SK-N-SH (cell line): Measurements from ENCODE around the gene ELMO3. TPM values are rescaled to one million over a fixed set of nuclear protein-coding genes. Genes with fewer than 3 reads are reported as not detected.

Source experiments
- CTCF ChIA-PET: fragments of 300-600, 350-600 bp; formaldehyde crosslinking; extraction: SDS; loops from one replicate; lab custom pipeline; 2021; lab: Yijun Ruan, JAX
- POLR2A ChIA-PET: fragments of 350-600 bp; sonication (Branson Sonifier 250); formaldehyde crosslinking; extraction: SDS; loops from one replicate; lab custom pipeline; 2020; ENCODE audit warnings: antibody characterized with exemption, inconsistent platforms; lab: Yijun Ruan, JAX
- DNase-seq: peaks from one replicate; pipeline ENCODE4 v3.0.0; 2012
- H2AFZ ChIP-seq: fragments of 200-600 bp; sonication (generic); 2 replicates; pipeline ENCODE4 v1.8.1; 2016; ENCODE audit warnings: antibody characterized with exemption, mild to moderate bottlenecking, low read depth
- H3F3A ChIP-seq: fragments of 200-600 bp; sonication (generic); replicated peaks from 2 replicates; pipeline ENCODE3; 2016; ENCODE audit warnings: antibody characterized with exemption, mild to moderate bottlenecking; ENCODE audit not compliant: insufficient read depth
- H3K27ac ChIP-seq, 2 experiments: fragments of 200-500 bp in 1 of 2; fragments of 200-600 bp in 1 of 2; sonication (Bioruptor generic) in 1 of 2; sonication (generic), shearing (Covaris generic) in 1 of 2; 2 replicates each; pipeline versions ENCODE4 v1.5.1 to v1.6.1; 2014 to 2016; ENCODE audit warnings: low read depth in 2 of 2, inconsistent platforms in 1 of 2, low read length in 1 of 2, mild to moderate bottlenecking in 1 of 2, mixed read lengths in 1 of 2
- H3K27me3 ChIP-seq: fragments of 200-600 bp; sonication (generic), shearing (Covaris generic); 2 replicates; pipeline ENCODE4 v1.6.1; 2016; ENCODE audit warnings: mixed run types; ENCODE audit not compliant: insufficient read depth
- H3K36me3 ChIP-seq, 2 experiments: fragments of 200-500 bp in 1 of 2; fragments of 200-600 bp in 1 of 2; sonication (Bioruptor generic) in 1 of 2; sonication (generic) in 1 of 2; replicated peaks in 1 of 2; 2 replicates each; pipeline versions ENCODE3 to v1.5.1; 2014 to 2016; ENCODE audit warnings: low read length in 1 of 2, mild to moderate bottlenecking in 1 of 2; ENCODE audit not compliant: insufficient read depth in 2 of 2, control insufficient read depth in 1 of 2
- H3K4me1 ChIP-seq, 2 experiments: fragments of 200-500 bp in 1 of 2; fragments of 200-600 bp in 1 of 2; sonication (Bioruptor generic) in 1 of 2; sonication (generic), shearing (Covaris generic) in 1 of 2; 2 replicates each; pipeline versions ENCODE4 v1.5.1 to v1.6.1; 2014 to 2016; ENCODE audit warnings: low read depth in 1 of 2, low read length in 1 of 2, mixed run types in 1 of 2; ENCODE audit not compliant: insufficient read depth in 2 of 2, control insufficient read depth in 1 of 2
- H3K4me2 ChIP-seq: fragments of 200-600 bp; sonication (generic), shearing (Covaris generic); 2 replicates; pipeline ENCODE4 v1.6.1; 2017; ENCODE audit warnings: mixed run types
- H3K4me3 ChIP-seq, 2 experiments: fragments of 200-500 bp in 1 of 2; fragments of 200-600 bp in 1 of 2; sonication (Bioruptor generic) in 1 of 2; sonication (generic), shearing (Covaris generic) in 1 of 2; 2 replicates each; pipeline versions ENCODE4 v1.5.1 to v1.8.1; 2014 to 2016; ENCODE audit warnings: low read depth in 2 of 2, inconsistent platforms in 1 of 2, low read length in 1 of 2, mild to moderate bottlenecking in 1 of 2, mixed read lengths in 1 of 2, moderate library complexity in 1 of 2
- H3K79me2 ChIP-seq: fragments of 200-600 bp; sonication (generic); 2 replicates; pipeline ENCODE4 v1.8.1; 2017; ENCODE audit warnings: mild to moderate bottlenecking; ENCODE audit not compliant: insufficient read depth
- H3K9ac ChIP-seq: fragments of 200-600 bp; sonication (generic); 2 replicates; pipeline ENCODE4 v1.6.1; 2017; ENCODE audit warnings: mixed run types
- H3K9me2 ChIP-seq: fragments of 200-600 bp; sonication (generic); 2 replicates; pipeline ENCODE4 v1.6.1; 2017; ENCODE audit warnings: mixed run types
- H3K9me3 ChIP-seq: fragments of 200-600 bp; sonication (generic); 2 replicates; pipeline ENCODE4 v1.6.1; 2017; ENCODE audit warnings: mixed run types, mild to moderate bottlenecking, moderate library complexity
- H4K20me1 ChIP-seq: fragments of 200-600 bp; sonication (generic); 2 replicates; pipeline ENCODE4 v1.6.1; 2017; ENCODE audit warnings: mild to moderate bottlenecking, mixed run types; ENCODE audit not compliant: insufficient read depth
- FOSL2 ChIP-seq: IDR thresholded peaks from 2 replicates; pipeline ENCODE4 v1.4.0; 2012; ENCODE audit warnings: low read depth, mild to moderate bottlenecking, moderate library complexity, borderline replicate concordance
- GATA2 ChIP-seq: sonication (generic); formaldehyde crosslinking; IDR thresholded peaks from 2 replicates; pipeline ENCODE4 v1.5.0; 2020; ENCODE audit warnings: mild to moderate bottlenecking, missing genetic modification reagents
- JUND ChIP-seq: IDR thresholded peaks from 2 replicates; pipeline ENCODE4 v1.4.0; 2012
- MAX ChIP-seq: IDR thresholded peaks from 2 replicates; pipeline ENCODE4 v1.4.0; 2012; ENCODE audit warnings: low read depth
- MEF2A ChIP-seq: IDR thresholded peaks from 2 replicates; pipeline ENCODE4 v1.4.0; 2012; ENCODE audit warnings: low read depth, borderline replicate concordance
- NFIC ChIP-seq: IDR thresholded peaks from 2 replicates; pipeline ENCODE4 v1.4.0; 2012; ENCODE audit warnings: borderline replicate concordance
- POLR2AphosphoS5 ChIP-seq: IDR thresholded peaks from 2 replicates; pipeline ENCODE4 v1.6.1; 2012; ENCODE audit warnings: low read depth, low read length
- RAD21 ChIP-seq: IDR thresholded peaks from 2 replicates; pipeline ENCODE4 v1.6.1; 2012; ENCODE audit warnings: mild to moderate bottlenecking, low read length
- RFX5 ChIP-seq: IDR thresholded peaks from 2 replicates; pipeline ENCODE4 v1.6.1; 2012; ENCODE audit warnings: mild to moderate bottlenecking, improper control_type of control experiment, low read length
- SIN3A ChIP-seq: IDR thresholded peaks from 2 replicates; pipeline ENCODE4 v1.6.1; 2012; ENCODE audit warnings: low read depth, mild to moderate bottlenecking, low read length, moderate library complexity, borderline replicate concordance
- TCF12 ChIP-seq: IDR thresholded peaks from 2 replicates; pipeline ENCODE4 v1.4.0; 2012
- WGBS: methylation state at CpG from one replicate; pipeline ENCODE4 v1.1.6; 2017; ENCODE audit warnings: low lambda C conversion rate; 5-methylcytosine and 5-hydroxymethylcytosine counted together
- polyA plus RNA-seq, 3 experiments: library from polyadenylated mRNA; depleted of rRNA; stranded (reverse); fragments of >200 nt; gene quantifications; 2 replicates each; pipeline ENCODE4 v1.2.3, GENCODE V29; 2012
- TF ChIP-seq, protein P1 (sequence below): fragments of 200-600 bp; sonication (generic); IDR thresholded peaks from 2 replicates; pipeline ENCODE4 v1.6.1; 2017; ENCODE audit warnings: antibody characterized with exemption, mild to moderate bottlenecking, moderate library complexity
- TF ChIP-seq, protein P2 (sequence below): fragments of 150-350 bp; IDR thresholded peaks from 2 replicates; pipeline ENCODE4 v1.6.1; 2017; ENCODE audit warnings: antibody characterized with exemption, low read length, low read depth, borderline replicate concordance
- TF ChIP-seq, protein P3 (sequence below): IDR thresholded peaks from 2 replicates; pipeline ENCODE4; 2012

The ELMO3 gene
- polyA plus RNA-seq, 1 of the 3 experiments (the other 2 are of a cell fraction), result 2.3 TPM

- TF ChIP-seq, protein P1, sequence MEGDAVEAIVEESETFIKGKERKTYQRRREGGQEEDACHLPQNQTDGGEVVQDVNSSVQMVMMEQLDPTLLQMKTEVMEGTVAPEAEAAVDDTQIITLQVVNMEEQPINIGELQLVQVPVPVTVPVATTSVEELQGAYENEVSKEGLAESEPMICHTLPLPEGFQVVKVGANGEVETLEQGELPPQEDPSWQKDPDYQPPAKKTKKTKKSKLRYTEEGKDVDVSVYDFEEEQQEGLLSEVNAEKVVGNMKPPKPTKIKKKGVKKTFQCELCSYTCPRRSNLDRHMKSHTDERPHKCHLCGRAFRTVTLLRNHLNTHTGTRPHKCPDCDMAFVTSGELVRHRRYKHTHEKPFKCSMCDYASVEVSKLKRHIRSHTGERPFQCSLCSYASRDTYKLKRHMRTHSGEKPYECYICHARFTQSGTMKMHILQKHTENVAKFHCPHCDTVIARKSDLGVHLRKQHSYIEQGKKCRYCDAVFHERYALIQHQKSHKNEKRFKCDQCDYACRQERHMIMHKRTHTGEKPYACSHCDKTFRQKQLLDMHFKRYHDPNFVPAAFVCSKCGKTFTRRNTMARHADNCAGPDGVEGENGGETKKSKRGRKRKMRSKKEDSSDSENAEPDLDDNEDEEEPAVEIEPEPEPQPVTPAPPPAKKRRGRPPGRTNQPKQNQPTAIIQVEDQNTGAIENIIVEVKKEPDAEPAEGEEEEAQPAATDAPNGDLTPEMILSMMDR, result no peak
- TF ChIP-seq, protein P2, sequence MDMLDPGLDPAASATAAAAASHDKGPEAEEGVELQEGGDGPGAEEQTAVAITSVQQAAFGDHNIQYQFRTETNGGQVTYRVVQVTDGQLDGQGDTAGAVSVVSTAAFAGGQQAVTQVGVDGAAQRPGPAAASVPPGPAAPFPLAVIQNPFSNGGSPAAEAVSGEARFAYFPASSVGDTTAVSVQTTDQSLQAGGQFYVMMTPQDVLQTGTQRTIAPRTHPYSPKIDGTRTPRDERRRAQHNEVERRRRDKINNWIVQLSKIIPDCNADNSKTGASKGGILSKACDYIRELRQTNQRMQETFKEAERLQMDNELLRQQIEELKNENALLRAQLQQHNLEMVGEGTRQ, result no peak
- TF ChIP-seq TCF12 (no peak), MAX (no peak), POLR2AphosphoS5 (no peak), MEF2A (no peak), RFX5 (no peak)
Measured at GRCh38 chr16:67180166-67180565, 18.8 kb upstream of the ELMO3 start (continued).

DNA sequence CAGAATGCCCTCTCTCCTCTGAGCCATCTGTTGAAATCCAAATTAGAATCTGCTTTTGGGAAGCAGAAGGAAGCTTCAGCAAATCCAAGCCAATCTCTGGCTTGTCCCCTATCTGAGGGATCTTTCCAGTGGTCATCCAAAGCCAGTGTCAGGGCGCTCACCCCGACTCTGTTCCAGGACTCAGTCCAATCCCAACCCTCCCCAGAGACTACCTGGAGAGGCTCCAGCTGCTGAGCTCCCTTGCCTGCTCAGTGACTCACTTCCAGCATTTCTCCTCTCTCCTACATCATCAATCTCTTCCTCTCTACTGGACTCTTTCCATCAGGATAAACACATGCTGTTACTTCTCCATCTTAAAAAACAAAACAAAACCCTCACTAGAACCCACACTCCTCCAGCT lies 17.6 kb upstream of the ELMO3 start:
- POLR2A ChIA-PET, result interaction anchor here (0.8 kb wide), 1 partner anchor 11 kb away, joined by 3 read pairs; the partner anchor contains the start of gene NOL3
- peaks cover 22% of the 10 kb centered on the region for H3K79me2 ChIP-seq
- H3K36me3 ChIP-seq, result no peaks in the 10 kb centered on the region
- no peaks in the 10 kb centered on the region for H3K9me2 ChIP-seq
- peaks cover 38% of the 10 kb centered on the region for H3F3A ChIP-seq
- peak overlapping the region in 1 of 2 experiments; percentile 51; a peak in 3 of 4 replicates for H3K27ac ChIP-seq
- CTCF ChIA-PET, result interaction anchor here (1.3 to 2.5 kb wide), 5 partner anchors 11 to 227 kb away, joined by 4 to 7 read pairs (median 5); partner anchors contain the start of gene NOL3
- H3K27me3 ChIP-seq, result no peaks in the 10 kb centered on the region
- H3K4me3 ChIP-seq, result peak overlapping the region in 1 of 2 experiments; percentile 82; a peak in 2 of 4 replicates
- H3K9ac ChIP-seq, result no peak overlapping the region
- H2AFZ ChIP-seq, result no peak overlapping the region
- TF ChIP-seq FOSL2 (peak; percentile 78; the same call in 1 of the 2 replicates), GATA2 (CRISPR knock-in tag) (no peak), TCF12 (peak; percentile 45; the same call in 1 of the 2 replicates), SIN3A (no peak), NFIC (peak; percentile 66; the same call in 1 of the 2 replicates), RAD21 (no peak), JUND (peak; percentile 62; the same call in 1 of the 2 replicates)
- TF ChIP-seq, protein P2, result no peak
- TF ChIP-seq, protein P3, sequence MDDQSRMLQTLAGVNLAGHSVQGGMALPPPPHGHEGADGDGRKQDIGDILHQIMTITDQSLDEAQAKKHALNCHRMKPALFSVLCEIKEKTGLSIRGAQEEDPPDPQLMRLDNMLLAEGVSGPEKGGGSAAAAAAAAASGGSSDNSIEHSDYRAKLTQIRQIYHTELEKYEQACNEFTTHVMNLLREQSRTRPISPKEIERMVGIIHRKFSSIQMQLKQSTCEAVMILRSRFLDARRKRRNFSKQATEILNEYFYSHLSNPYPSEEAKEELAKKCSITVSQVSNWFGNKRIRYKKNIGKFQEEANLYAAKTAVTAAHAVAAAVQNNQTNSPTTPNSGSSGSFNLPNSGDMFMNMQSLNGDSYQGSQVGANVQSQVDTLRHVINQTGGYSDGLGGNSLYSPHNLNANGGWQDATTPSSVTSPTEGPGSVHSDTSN, result peak; percentile 63
- TF ChIP-seq, all 33 proteins: peak for 5
- no peak for DNase-seq
- 44% methylated on average over 2 of the region's 2 CpGs for WGBS
- H4K20me1 ChIP-seq, result peaks cover 10% of the 10 kb centered on the region
- H3K9me3 ChIP-seq, result no peaks in the 10 kb centered on the region
- peaks cover 14 to 44% of the 10 kb centered on the region in 2 experiments for H3K4me1 ChIP-seq
- peak overlapping the region; percentile 92 for H3K4me2 ChIP-seq
